Subcutaneous abdominal adipose tissue (tissue), 5 donors: ENCODE data around the gene FMO5.

Source experiments
- H3K27ac ChIP-seq: one replicate; pipeline ENCODE4 v1.7.0; 2013; ENCODE audit warnings: low read depth, mild to moderate bottlenecking, inconsistent platforms, low read length, moderate library complexity
- H3K27me3 ChIP-seq, 5 donors: one replicate each; pipeline ENCODE4 v1.7.0; 2013; ENCODE audit warnings: low read length in 5 of 5, inconsistent platforms in 1 of 5; ENCODE audit not compliant: control insufficient read depth in 5 of 5, insufficient read depth in 4 of 5
- H3K36me3 ChIP-seq, 5 donors: one replicate each; pipeline ENCODE4 v1.7.0; 2013; ENCODE audit warnings: low read length in 5 of 5; ENCODE audit not compliant: control insufficient read depth in 5 of 5, insufficient read depth in 5 of 5
- H3K4me1 ChIP-seq, 5 donors: one replicate each; pipeline ENCODE4 v1.7.0; 2013; ENCODE audit warnings: low read length in 5 of 5, mild to moderate bottlenecking in 3 of 5, moderate library complexity in 1 of 5; ENCODE audit not compliant: control insufficient read depth in 5 of 5, insufficient read depth in 5 of 5
- H3K4me3 ChIP-seq, 5 donors: one replicate each; pipeline ENCODE4 v1.7.0; 2013; ENCODE audit warnings: low read length in 5 of 5, low read depth in 1 of 5
- H3K9ac ChIP-seq, 5 donors: one replicate each; pipeline ENCODE4 v1.7.0; 2013; ENCODE audit warnings: low read length in 5 of 5, mild to moderate bottlenecking in 4 of 5, moderate library complexity in 3 of 5
- H3K9me3 ChIP-seq, 5 donors: one replicate each; pipeline ENCODE4 v1.7.0; 2013; ENCODE audit warnings: low read length in 5 of 5; ENCODE audit not compliant: control insufficient read depth in 5 of 5
- donor health status: healthy.
- donor health status: healthy.
- donor health status: healthy.
- donor health status: healthy.
- donor health status: healthy.

The FMO5 gene

GRCh38 chr1:147247656-147248238 is 22.6 kb upstream of the FMO5 start:
- no peak overlapping the region for H3K27ac ChIP-seq
- H3K36me3 ChIP-seq: no peaks in the 10 kb centered on the region
- H3K9ac ChIP-seq: no peak overlapping the region
- H3K27me3 ChIP-seq: no peaks in the 10 kb centered on the region
- no peaks in the 10 kb centered on the region for H3K9me3 ChIP-seq
- peaks cover 0 to 20% (median 10%) of the 10 kb centered on the region in 5 donors for H3K4me1 ChIP-seq
- H3K4me3 ChIP-seq: no peak overlapping the region

GRCh38 chr1:147246910-147247655 is 21.9 kb upstream of the FMO5 start:
- H3K9me3 ChIP-seq: no peaks in the 10 kb centered on the region
- peak overlapping the region in 1 of 5 donors; percentile 35 for H3K9ac ChIP-seq
- H3K4me3 ChIP-seq: no peak overlapping the region
- no peak overlapping the region for H3K27ac ChIP-seq
- no peaks in the 10 kb centered on the region for H3K27me3 ChIP-seq
- no peaks in the 10 kb centered on the region for H3K36me3 ChIP-seq
- peaks cover 2 to 22% (median 12%) of the 10 kb centered on the region in 5 donors for H3K4me1 ChIP-seq

- no peaks in the 10 kb centered on the region for H3K9me3 ChIP-seq
- no peak overlapping the region for H3K27ac ChIP-seq
- H3K4me3 ChIP-seq: no peak overlapping the region
- H3K4me1 ChIP-seq: peaks cover 2 to 25% (median 16%) of the 10 kb centered on the region in 5 donors
- no peaks in the 10 kb centered on the region for H3K27me3 ChIP-seq
- H3K9ac ChIP-seq: no peak overlapping the region
- H3K36me3 ChIP-seq: no peaks in the 10 kb centered on the region
These were observed 21.0 kb upstream of the FMO5 start for GRCh38 chr1:147246044-147246690.

- no peaks in the 10 kb centered on the region for H3K27me3 ChIP-seq
- H3K4me3 ChIP-seq: no peak overlapping the region
- no peaks in the 10 kb centered on the region for H3K9me3 ChIP-seq
- H3K9ac ChIP-seq: no peak overlapping the region
- no peaks in the 10 kb centered on the region for H3K36me3 ChIP-seq
- peaks cover 2 to 25% (median 16%) of the 10 kb centered on the region in 5 donors for H3K4me1 ChIP-seq
- H3K27ac ChIP-seq: no peak overlapping the region
These were observed 20.5 kb upstream of the FMO5 start for GRCh38 chr1:147245586-147246021.

GRCh38 chr1:147245129-147245528 is 20.0 kb upstream of the FMO5 start:
- Histone ChIP-seq H3K36me3 (no peaks in the 10 kb centered on the region), H3K9ac (no peak overlapping the region), H3K27me3 (no peaks in the 10 kb centered on the region), H3K9me3 (no peaks in the 10 kb centered on the region), H3K27ac (no peak overlapping the region), H3K4me3 (no peak overlapping the region), H3K4me1 (peaks cover 2 to 25% (median 16%) of the 10 kb centered on the region in 5 donors)

- peak overlapping the region; percentile 81 to 92 (median 87) for H3K9ac ChIP-seq
- H3K4me1 ChIP-seq: peaks cover 2 to 25% (median 16%) of the 10 kb centered on the region in 5 donors
- H3K4me3 ChIP-seq: peak overlapping the region; percentile 83 to 91 (median 83)
- H3K27ac ChIP-seq: peak overlapping the region; percentile 91
- no peaks in the 10 kb centered on the region for H3K36me3 ChIP-seq
- H3K27me3 ChIP-seq: no peaks in the 10 kb centered on the region
- no peaks in the 10 kb centered on the region for H3K9me3 ChIP-seq
These were observed 18.7 kb upstream of the FMO5 start for GRCh38 chr1:147243841-147244240.

GRCh38 chr1:147243228-147243685 is 18.1 kb upstream of the FMO5 start:
- H3K4me3 ChIP-seq: peak overlapping the region; percentile 83 to 91 (median 83)
- H3K36me3 ChIP-seq: no peaks in the 10 kb centered on the region
- H3K9ac ChIP-seq: peak overlapping the region; percentile 81 to 92 (median 87)
- H3K27ac ChIP-seq: peak overlapping the region; percentile 91
- peaks cover 2 to 25% (median 16%) of the 10 kb centered on the region in 5 donors for H3K4me1 ChIP-seq
- H3K27me3 ChIP-seq: no peaks in the 10 kb centered on the region
- H3K9me3 ChIP-seq: no peaks in the 10 kb centered on the region

GRCh38 chr1:147242449-147243227 is 17.5 kb upstream of the FMO5 start, which contains the start of gene CHD1L:
CHD1L (plus strand) TSS chr1:147242684; CDS start chr1:147242704, 20 bp downstream.
- peak within 1 kb of the TSS; percentile 91 for H3K27ac ChIP-seq
- H3K27me3 ChIP-seq: no peaks in the 10 kb centered on the region
- no peaks in the 10 kb centered on the region for H3K9me3 ChIP-seq
- no peaks in the 10 kb centered on the region for H3K36me3 ChIP-seq
- peak within 1 kb of the TSS; percentile 81 to 92 (median 87) for H3K9ac ChIP-seq
- peak within 1 kb of the TSS; percentile 83 to 91 (median 83) for H3K4me3 ChIP-seq
- peaks cover 2 to 25% (median 16%) of the 10 kb centered on the region in 5 donors for H3K4me1 ChIP-seq

- Histone ChIP-seq H3K27me3 (no peaks in the 10 kb centered on the region), H3K9me3 (no peaks in the 10 kb centered on the region), H3K27ac (peak overlapping the region; percentile 91), H3K9ac (peak overlapping the region in 4 of 5 donors; percentile 60 to 87 (median 80)), H3K4me1 (peaks cover 2 to 22% (median 16%) of the 10 kb centered on the region in 5 donors), H3K36me3 (no peaks in the 10 kb centered on the region), H3K4me3 (peak overlapping the region; percentile 73 to 91 (median 83))
These were observed 16.9 kb upstream of the FMO5 start for GRCh38 chr1:147241934-147242448.
